A549 (cell line): ENCODE measurements around the gene ZFHX3. TPM values are rescaled to one million over a fixed set of nuclear protein-coding genes. Genes with fewer than 3 reads are reported as not detected.

ENCODE experiments used
- ATAC-seq, 2 experiments: fragments of 200-7000 bp in 1 of 2; fragments of >200 bp in 1 of 2; cut with Nextera tagmentation in 1 of 2; cut with Tn5 transposase in 1 of 2; 3 replicates each; pipeline versions ENCODE4 v1.8.0 to v1.9.1; 2018 to 2020; ENCODE audit warnings: mild to moderate bottlenecking in 1 of 2, moderate library complexity in 1 of 2
- CTCF ChIA-PET: fragments of 300-600 bp; sonication (Branson Sonifier 250); formaldehyde crosslinking; extraction: SDS; loops from one replicate; lab custom pipeline; 2021; ENCODE audit warnings: antibody characterized with exemption, inconsistent platforms; lab: Yijun Ruan, JAX
- POLR2A ChIA-PET: fragments of 350-600 bp; formaldehyde crosslinking; extraction: SDS; loops from one replicate; lab custom pipeline; 2021; ENCODE audit warnings: antibody characterized with exemption, inconsistent platforms; lab: Yijun Ruan, JAX
- DNase-seq, 2 experiments: peaks; one replicate each; pipeline versions ENCODE4 v3.0.0 to v3.0.0-alpha.2; 2011 to 2016; ENCODE audit warnings: low read depth in 1 of 2, low spot score in 1 of 2
- FAIRE-seq: peaks from 2 replicates; lab custom pipeline; 2011; peaks lifted over from hg19 to GRCh38; lab: Jason Lieb, UNC
- H3K27ac ChIP-seq, 2 experiments: fragments of >200 bp; sonication (Bioruptor Twin); formaldehyde crosslinking; 3 replicates each; pipeline ENCODE4 v1.5.1; 2016 to 2017
- H3K4me1 ChIP-seq: fragments of >200 bp; sonication (Bioruptor Twin); formaldehyde crosslinking; 3 replicates; pipeline ENCODE4 v1.6.1; 2016
- H3K4me2 ChIP-seq: fragments of >200 bp; sonication (Bioruptor Twin); formaldehyde crosslinking; 3 replicates; pipeline ENCODE4 v1.6.1; 2016
- H3K4me3 ChIP-seq: fragments of >200 bp; sonication (Bioruptor Twin); formaldehyde crosslinking; 3 replicates; pipeline ENCODE4 v1.5.1; 2016
- H3K9me3 ChIP-seq: fragments of >200 bp; sonication (Bioruptor Twin); formaldehyde crosslinking; 3 replicates; pipeline ENCODE4 v1.6.1; 2016
- BCL3 ChIP-seq: fragments of >200 bp; sonication (Bioruptor Twin); formaldehyde crosslinking; IDR thresholded peaks from 3 replicates; pipeline ENCODE4 v1.6.1; 2016
- BHLHE40 ChIP-seq: IDR thresholded peaks from 2 replicates; pipeline ENCODE4 v1.6.1; 2012; ENCODE audit warnings: low read depth, low read length, inconsistent platforms
- CBX2 ChIP-seq: fragments of 200-600 bp; sonication (generic); IDR thresholded peaks from 2 replicates; pipeline ENCODE4 v1.6.1; 2016; ENCODE audit warnings: low read depth, mild to moderate bottlenecking, borderline replicate concordance
- CEBPB ChIP-seq, 2 experiments: fragments of >200 bp in 1 of 2; sonication (Bioruptor Twin) in 1 of 2; formaldehyde crosslinking in 1 of 2; IDR thresholded peaks; 2 replicates each; pipeline ENCODE4 v1.6.1; 2012 to 2016
- CHD2 ChIP-seq: fragments of 150-350 bp; IDR thresholded peaks from 2 replicates; pipeline ENCODE4 v1.6.1; 2014; ENCODE audit warnings: low read length; ENCODE audit not compliant: partially characterized antibody
- CTCF ChIP-seq: fragments of >200 bp; sonication (Bioruptor Twin); formaldehyde crosslinking; IDR thresholded peaks from 3 replicates; pipeline ENCODE4 v1.5.1; 2016
- E2F6 ChIP-seq: IDR thresholded peaks from 2 replicates; pipeline ENCODE4 v1.6.1; 2012; ENCODE audit warnings: low read depth, borderline replicate concordance
- EHMT2 ChIP-seq: fragments of 200-600 bp; sonication (generic); IDR thresholded peaks from 2 replicates; pipeline ENCODE4 v1.6.1; 2016; ENCODE audit warnings: antibody characterized with exemption, low read depth, mild to moderate bottlenecking, moderate library complexity
- EP300 ChIP-seq, 2 experiments: fragments of >200 bp; sonication (Bioruptor Twin); formaldehyde crosslinking; IDR thresholded peaks; 2 replicates in 1 of 2; 3 replicates in 1 of 2; pipeline ENCODE4 v1.6.1; 2016 to 2017
- ESRRA ChIP-seq: fragments of 150-350 bp; IDR thresholded peaks from 2 replicates; pipeline ENCODE4 v1.6.1; 2014; ENCODE audit warnings: mild to moderate bottlenecking, low read length, borderline replicate concordance
- FOSB ChIP-seq: fragments of 250-450 bp; sonication (Bioruptor Pico); IDR thresholded peaks from 2 replicates; pipeline ENCODE4 v1.5.0; 2020; ENCODE audit warnings: mild to moderate bottlenecking, moderate library complexity
- FOSL2 ChIP-seq, 2 experiments: fragments of 450-650 bp in 1 of 2; fragments of >200 bp in 1 of 2; sonication (Bioruptor Twin) in 1 of 2; formaldehyde crosslinking; IDR thresholded peaks; 2 replicates each; pipeline versions ENCODE4 v1.5.0 to v1.6.1; 2016 to 2020; ENCODE audit warnings: mild to moderate bottlenecking in 1 of 2, moderate library complexity in 1 of 2
- FOXS1 ChIP-seq: fragments of 250-450 bp; sonication (Bioruptor Pico); IDR thresholded peaks from 2 replicates; pipeline ENCODE4 v1.5.0; 2020; ENCODE audit warnings: mild to moderate bottlenecking, moderate library complexity
- HDAC2 ChIP-seq: fragments of 200-600 bp; sonication (generic); IDR thresholded peaks from 2 replicates; pipeline ENCODE4 v1.6.1; 2016
- HES2 ChIP-seq: fragments of >200 bp; sonication (Bioruptor Twin); formaldehyde crosslinking; IDR thresholded peaks from 2 replicates; pipeline ENCODE4 v1.6.1; 2016
- HEYL ChIP-seq: fragments of 250-450 bp; sonication (Bioruptor Pico); IDR thresholded peaks from 2 replicates; pipeline ENCODE4 v1.8.0; 2021; ENCODE audit warnings: mild to moderate bottlenecking, moderate library complexity
- HMGXB4 ChIP-seq: fragments of 250-450 bp; sonication (Bioruptor Pico); IDR thresholded peaks from 2 replicates; pipeline ENCODE4 v1.5.0; 2021; ENCODE audit warnings: mild to moderate bottlenecking, moderate library complexity, borderline replicate concordance
- HOXB5 ChIP-seq: fragments of 250-450 bp; sonication (Bioruptor Pico); IDR thresholded peaks from 2 replicates; pipeline ENCODE4 v1.5.0; 2020; ENCODE audit warnings: mild to moderate bottlenecking, moderate library complexity
- JUN ChIP-seq, 2 experiments: fragments of >200 bp; sonication (Bioruptor Twin); formaldehyde crosslinking; IDR thresholded peaks; 2 replicates in 1 of 2; 3 replicates in 1 of 2; pipeline ENCODE4 v1.6.1; 2016 to 2017
- JUNB ChIP-seq: fragments of >200 bp; sonication (Bioruptor Twin); formaldehyde crosslinking; IDR thresholded peaks from 2 replicates; pipeline ENCODE4 v1.6.1; 2016
- KDM1A ChIP-seq: fragments of 200-600 bp; sonication (generic); IDR thresholded peaks from 2 replicates; pipeline ENCODE4 v1.6.1; 2016; ENCODE audit warnings: low read depth, mild to moderate bottlenecking
- MAX ChIP-seq: IDR thresholded peaks from 2 replicates; pipeline ENCODE4 v1.6.1; 2012
- MAZ ChIP-seq: fragments of 150-350 bp; IDR thresholded peaks from 2 replicates; pipeline ENCODE4 v1.6.1; 2014; ENCODE audit warnings: antibody characterized with exemption, low read depth, low read length, borderline replicate concordance
- MYC ChIP-seq: IDR thresholded peaks from 2 replicates; pipeline ENCODE4 v1.6.1; 2012; ENCODE audit warnings: mild to moderate bottlenecking, inconsistent platforms, low read length, improper control_type of control experiment, borderline replicate concordance
- NFE2L2 ChIP-seq: fragments of 150-350 bp; conservative IDR thresholded peaks from 2 replicates; pipeline ENCODE4 v1.6.1; 2014; ENCODE audit warnings: low read length
- NPAS2 ChIP-seq: fragments of 250-450 bp; sonication (Bioruptor Pico); IDR thresholded peaks from 2 replicates; pipeline ENCODE4 v1.8.0; 2022; ENCODE audit warnings: mild to moderate bottlenecking, moderate library complexity, borderline replicate concordance
- NR3C1 ChIP-seq: fragments of >200 bp; sonication (Bioruptor Twin); formaldehyde crosslinking; IDR thresholded peaks from 3 replicates; pipeline ENCODE4 v1.6.1; 2017
- PHF8 ChIP-seq: fragments of 200-600 bp; sonication (generic); IDR thresholded peaks from 2 replicates; pipeline ENCODE4 v1.6.1; 2016; ENCODE audit warnings: low read depth, mild to moderate bottlenecking, antibody characterized with exemption, moderate library complexity, borderline replicate concordance
- POLR2AphosphoS2 ChIP-seq: conservative IDR thresholded peaks from 2 replicates; pipeline ENCODE4 v1.6.1; 2012; ENCODE audit warnings: low read length, improper control_type of control experiment, inconsistent platforms
- RAD21 ChIP-seq, 2 experiments: fragments of >200 bp in 1 of 2; sonication (Bioruptor Twin) in 1 of 2; formaldehyde crosslinking in 1 of 2; IDR thresholded peaks in 1 of 2; conservative IDR thresholded peaks in 1 of 2; 2 replicates in 1 of 2; 3 replicates in 1 of 2; pipeline ENCODE4 v1.6.1; 2012 to 2018; ENCODE audit warnings: inconsistent platforms in 1 of 2
- RARB ChIP-seq: fragments of 250-450 bp; sonication (Bioruptor Pico); IDR thresholded peaks from 2 replicates; pipeline ENCODE4 v1.8.0; 2021; ENCODE audit warnings: mild to moderate bottlenecking, moderate library complexity
- RCOR1 ChIP-seq: fragments of 150-350 bp; IDR thresholded peaks from 2 replicates; pipeline ENCODE4 v1.6.1; 2014; ENCODE audit warnings: antibody characterized with exemption, low read length, low read depth
- RNF2 ChIP-seq: fragments of 200-600 bp; sonication (generic); IDR thresholded peaks from 2 replicates; pipeline ENCODE4 v1.6.1; 2016; ENCODE audit warnings: low read depth, mild to moderate bottlenecking, antibody characterized with exemption, moderate library complexity, borderline replicate concordance
- SMC3 ChIP-seq: fragments of >200 bp; sonication (Bioruptor Twin); formaldehyde crosslinking; IDR thresholded peaks from 3 replicates; pipeline ENCODE4 v1.6.1; 2018; ENCODE audit warnings: inconsistent platforms
- SREBF2 ChIP-seq: fragments of 450-650 bp; IDR thresholded peaks from 2 replicates; pipeline ENCODE4 v1.6.1; 2014; ENCODE audit warnings: mild to moderate bottlenecking, moderate library complexity
- TP53 ChIP-seq: fragments of 250-450 bp; sonication (Bioruptor Pico); IDR thresholded peaks from 2 replicates; pipeline ENCODE4 v1.5.0; 2021; ENCODE audit warnings: mild to moderate bottlenecking, moderate library complexity
- ZNF302 ChIP-seq: fragments of 250-450 bp; sonication (Bioruptor Pico); IDR thresholded peaks from 2 replicates; pipeline ENCODE4 v1.9.0; 2021; ENCODE audit warnings: inconsistent platforms, mild to moderate bottlenecking, moderate library complexity
- WGBS: methylation state at CpG from one replicate; pipeline ENCODE4 v1.1.6; 2017; ENCODE audit errors: missing lambda C conversion rate; 5-methylcytosine and 5-hydroxymethylcytosine counted together
- polyA plus RNA-seq, 4 experiments: library from polyadenylated mRNA; depleted of rRNA in 3 of 4; stranded (reverse); fragments of >200 nt; fragmentation: RNase III in 1 of 4; extraction: RNeasy Plus Mini Kit Qiagen cat#74134 plus additional on column Dnase treatment in 1 of 4; gene quantifications; 2 replicates in 3 of 4; 3 replicates in 1 of 4; pipeline ENCODE4 v1.2.3, GENCODE V29; 2011 to 2017

ZFHX3 gene
- polyA plus RNA-seq, 2 of the 4 experiments (the other 2 are of a cell fraction): 3.9 to 6.5 TPM

- Histone ChIP-seq H3K4me2 (no peak overlapping the region; the same call in 2 of the 3 replicates), H3K9me3 (no peaks in the 10 kb centered on the region), H3K27ac (peak overlapping the region; percentile 19 to 38; a peak in 4 of 6 replicates), H3K4me3 (no peak overlapping the region), H3K4me1 (peaks cover 29% of the 10 kb centered on the region)
- FAIRE-seq: no peak
- DNase-seq: peak; percentile 71 to 73
- POLR2A ChIA-PET: interaction anchor here (0.6 kb wide), 1 partner anchor 226 kb away, joined by 3 read pairs; no protein-coding TSS in a partner anchor
- peak; percentile 89 to 94 for ATAC-seq
- 51% methylated on average over 13 of the region's 13 CpGs for WGBS
- CTCF ChIA-PET: interaction anchor here (0.6 to 5.0 kb wide), 95 partner anchors 9 to 1123 kb away, joined by 3 to 90 read pairs (median 4); partner anchors contain the start of gene ZFHX3
- TF ChIP-seq HMGXB4 (CRISPR knock-in tag) (no peak), NFE2L2 (no peak), FOXS1 (CRISPR knock-in tag) (no peak), RAD21 (conservative IDR thresholded peaks at IDR 0.05 in 1 of 2, IDR thresholded peaks at IDR 0.05 in 1 of 2) (peak; percentile 91 to 95), KDM1A (no peak), RARB (CRISPR knock-in tag) (no peak), RCOR1 (no peak), EHMT2 (no peak), HOXB5 (CRISPR knock-in tag) (no peak), NPAS2 (CRISPR knock-in tag) (no peak), SMC3 (peak; percentile 85), ZNF302 (no peak), CTCF (peak; percentile 92), HEYL (CRISPR knock-in tag) (no peak), CHD2 (no peak), BCL3 (no peak), ESRRA (0 out of 2 replicates have a peak, but pooled peaks have one; percentile 11), EP300 (IDR thresholded peaks at IDR 0.05) (no peak), MAX (0 out of 2 replicates have a peak, but pooled peaks have one; percentile 37), MAZ (no peak), JUN (IDR thresholded peaks at IDR 0.05) (no peak), HES2 (no peak), HDAC2 (no peak), FOSB (CRISPR knock-in tag) (no peak), NR3C1 (no peak), POLR2AphosphoS2 (no peak), BHLHE40 (no peak), CEBPB (IDR thresholded peaks at IDR 0.05) (no peak), FOSL2 (IDR thresholded peaks at IDR 0.05) (no peak), FOSL2 (CRISPR knock-in tag; IDR thresholded peaks at IDR 0.05) (no peak), PHF8 (no peak), TP53 (CRISPR knock-in tag) (no peak), JUNB (no peak), SREBF2 (no peak), CBX2 (no peak), RNF2 (no peak), E2F6 (no peak), MYC (no peak)
Observed at GRCh38 chr16:72832621-72833248, 215.2 kb downstream of the ZFHX3 start.
